Activated T-cell treated with anti-CD3 and anti-CD28 coated beads, Interleukin-2, amount 50 U/mL, for 24 hours (primary cell): ENCODE results near the gene KIF18B.

Experiments used
- DNase-seq: peaks from one replicate; pipeline ENCODE4 v3.0.0-alpha.2; 2020
- H3K27ac Mint-ChIP-seq: 2 replicates; pipeline ENCODE4 v1.8.0; 2020; ENCODE audit warnings: mild to moderate bottlenecking, mixed read lengths
- H3K27me3 Mint-ChIP-seq: 2 replicates; pipeline ENCODE4 v1.8.0; 2020; ENCODE audit warnings: mixed read lengths
- H3K36me3 Mint-ChIP-seq: 2 replicates; pipeline ENCODE4 v1.8.0; 2020; ENCODE audit warnings: low read depth, mixed read lengths
- H3K4me1 Mint-ChIP-seq: 2 replicates; pipeline ENCODE4 v1.8.0; 2020; ENCODE audit warnings: low read depth, mixed read lengths
- H3K4me3 Mint-ChIP-seq: 2 replicates; pipeline ENCODE4 v1.8.0; 2020; ENCODE audit warnings: mild to moderate bottlenecking, moderate library complexity, mixed read lengths
- H3K9me3 Mint-ChIP-seq: 2 replicates; pipeline ENCODE4 v1.8.0; 2020; ENCODE audit warnings: mixed read lengths

Gene KIF18B

GRCh38 chr17:44947461-44948314 is at the start of gene KIF18B:
Gene KIF18B (minus strand): TSS chr17:44947773. CDS start chr17:44936344, 11,429 bp downstream.
- peak within 1 kb of the TSS; percentile 94 for H3K4me3 Mint-ChIP-seq
- H3K4me1 Mint-ChIP-seq, result peaks cover 16% of the 10 kb centered on the region
- peaks cover 6% of the 10 kb centered on the region for H3K27me3 Mint-ChIP-seq
- peak; percentile 89 for DNase-seq
- peak within 1 kb of the TSS; percentile 92 for H3K27ac Mint-ChIP-seq
- peaks cover 32% of the 10 kb centered on the region for H3K36me3 Mint-ChIP-seq
- H3K9me3 Mint-ChIP-seq, result no peaks in the 10 kb centered on the region

DNA sequence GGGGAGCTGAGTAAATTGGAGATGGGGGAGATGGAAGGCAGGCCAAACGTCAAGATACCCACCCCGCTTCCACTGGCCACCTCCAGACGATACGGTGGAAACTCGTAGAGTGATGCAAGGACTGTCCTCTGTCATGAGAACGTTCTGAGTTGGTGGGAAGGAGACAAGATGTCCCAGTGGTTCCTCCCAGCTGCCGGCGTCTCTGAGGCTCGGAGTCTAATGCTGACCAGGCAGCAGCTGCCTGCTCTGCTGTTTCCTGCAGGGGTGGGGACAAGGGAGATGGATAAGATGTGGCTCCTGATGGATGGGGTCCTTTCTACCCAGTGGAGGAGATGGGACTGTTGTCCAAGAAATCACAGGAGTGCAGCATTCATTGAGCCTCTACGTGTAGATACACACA is 48.7 kb upstream of the KIF18B start:
- Mint-ChIP-seq H3K36me3 (no peaks in the 10 kb centered on the region), H3K27me3 (peaks cover 14% of the 10 kb centered on the region), H3K4me1 (no peaks in the 10 kb centered on the region), H3K27ac (no peak overlapping the region), H3K9me3 (peaks cover 10% of the 10 kb centered on the region), H3K4me3 (no peak overlapping the region)
- DNase-seq, result no peak

DNA sequence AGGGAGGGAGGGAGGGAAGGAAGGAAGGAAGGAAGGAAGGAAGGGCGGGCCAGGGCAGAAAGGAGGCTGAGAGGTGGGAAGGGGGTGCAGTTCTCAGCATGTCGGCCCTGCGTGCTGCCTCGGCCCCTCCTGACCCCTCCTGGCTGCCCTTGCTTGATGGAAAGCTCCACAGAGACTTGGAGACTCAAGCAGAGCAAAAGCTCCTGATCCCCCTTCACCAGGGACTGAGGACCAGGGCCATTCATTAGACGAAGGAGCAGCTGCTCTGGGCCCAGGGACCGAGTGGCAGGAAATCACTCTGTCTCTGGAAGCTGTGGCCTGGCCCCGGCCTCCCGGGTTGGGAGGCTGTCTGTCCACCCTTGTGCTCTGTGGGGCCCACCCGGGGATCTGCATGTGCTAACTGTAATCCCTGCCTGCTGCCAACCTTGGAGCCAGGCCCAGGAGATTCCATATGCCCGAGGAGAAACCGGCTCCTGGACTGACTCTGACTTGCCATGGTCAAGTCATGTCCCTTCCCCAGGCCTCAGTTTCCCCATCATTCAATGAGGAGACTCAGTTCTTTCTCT is 47.9 kb upstream of the KIF18B start:
- Mint-ChIP-seq H3K27ac (no peak overlapping the region), H3K4me1 (no peaks in the 10 kb centered on the region), H3K36me3 (no peaks in the 10 kb centered on the region), H3K27me3 (peaks cover 16% of the 10 kb centered on the region), H3K4me3 (no peak overlapping the region), H3K9me3 (peaks cover 10% of the 10 kb centered on the region)
- DNase-seq, result no peak

DNA sequence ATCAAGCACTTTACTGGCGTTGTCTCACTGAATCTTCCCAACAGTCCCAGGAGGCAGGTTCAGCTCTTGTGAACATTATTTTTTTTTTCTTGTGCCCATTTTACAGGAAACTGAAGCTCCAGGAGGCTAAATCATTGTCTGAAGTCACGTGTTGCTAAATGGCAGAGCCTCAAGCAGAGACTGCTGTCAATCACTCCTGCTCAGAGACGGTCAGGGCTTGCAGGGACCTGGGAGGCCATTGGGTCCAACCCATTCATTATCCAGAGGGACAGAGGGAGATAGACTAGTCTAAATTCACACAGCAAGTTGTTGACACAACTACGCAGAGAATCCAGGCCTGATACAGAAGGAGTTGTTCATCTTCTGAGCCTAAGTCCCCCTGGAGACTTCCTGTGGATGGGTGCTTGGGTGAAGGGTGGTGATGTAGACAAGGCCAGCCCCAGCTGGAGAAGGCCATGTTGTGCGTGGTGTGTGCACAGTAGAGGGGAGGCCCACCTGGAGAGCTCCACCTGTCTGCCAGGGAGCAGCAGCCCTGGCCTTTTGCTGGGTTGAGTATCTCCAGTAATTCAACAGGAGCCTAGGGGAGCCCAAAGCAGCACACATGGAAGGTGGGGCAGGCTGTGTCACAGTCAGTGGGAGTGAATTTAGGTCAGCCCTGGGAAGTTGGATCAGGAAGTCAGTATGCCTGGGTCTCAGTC is 44.8 kb upstream of the KIF18B start:
- Mint-ChIP-seq H3K9me3 (no peaks in the 10 kb centered on the region), H3K4me1 (peaks cover 6% of the 10 kb centered on the region), H3K27me3 (peaks cover 39% of the 10 kb centered on the region), H3K4me3 (no peak overlapping the region), H3K36me3 (no peaks in the 10 kb centered on the region), H3K27ac (no peak overlapping the region)
- no peak for DNase-seq

GRCh38 chr17:44990994-44991393 is 43.4 kb upstream of the KIF18B start:
- Mint-ChIP-seq H3K9me3 (no peaks in the 10 kb centered on the region), H3K27ac (no peak overlapping the region), H3K27me3 (peaks cover 42% of the 10 kb centered on the region), H3K36me3 (no peaks in the 10 kb centered on the region), H3K4me1 (peaks cover 8% of the 10 kb centered on the region), H3K4me3 (no peak overlapping the region)
- DNase-seq, result no peak

DNA sequence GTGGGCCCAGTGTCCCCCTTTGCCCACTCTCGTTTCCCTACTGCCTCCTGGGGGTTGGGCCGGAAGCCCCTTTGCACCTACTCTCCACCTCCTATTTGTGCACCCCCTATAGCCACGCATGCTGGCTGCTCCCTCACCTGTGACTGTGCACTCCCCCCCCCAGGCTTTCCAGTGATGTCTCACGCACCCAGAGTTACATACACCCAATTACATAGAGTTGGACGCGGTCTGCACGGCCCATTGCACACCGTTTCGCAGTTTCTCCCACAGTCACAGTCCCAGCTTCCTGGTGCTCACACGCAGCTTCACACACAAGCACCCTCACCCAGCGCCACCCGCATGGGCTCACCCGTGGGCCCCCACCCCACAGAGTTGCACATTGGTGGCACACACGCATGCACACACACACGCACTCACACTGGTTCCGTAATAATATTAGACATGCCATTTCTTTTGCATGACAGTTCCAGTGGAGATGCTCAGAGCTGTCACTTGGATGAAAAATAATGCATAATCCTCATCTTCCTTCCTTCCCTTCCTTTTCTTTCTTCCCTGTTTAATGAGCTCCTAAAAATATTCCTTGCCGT is 42.1 kb upstream of the KIF18B start:
- Mint-ChIP-seq H3K36me3 (no peaks in the 10 kb centered on the region), H3K4me3 (no peak overlapping the region), H3K4me1 (peaks cover 8% of the 10 kb centered on the region), H3K27me3 (peaks cover 48% of the 10 kb centered on the region), H3K27ac (no peak overlapping the region), H3K9me3 (no peaks in the 10 kb centered on the region)
- no peak for DNase-seq

DNA sequence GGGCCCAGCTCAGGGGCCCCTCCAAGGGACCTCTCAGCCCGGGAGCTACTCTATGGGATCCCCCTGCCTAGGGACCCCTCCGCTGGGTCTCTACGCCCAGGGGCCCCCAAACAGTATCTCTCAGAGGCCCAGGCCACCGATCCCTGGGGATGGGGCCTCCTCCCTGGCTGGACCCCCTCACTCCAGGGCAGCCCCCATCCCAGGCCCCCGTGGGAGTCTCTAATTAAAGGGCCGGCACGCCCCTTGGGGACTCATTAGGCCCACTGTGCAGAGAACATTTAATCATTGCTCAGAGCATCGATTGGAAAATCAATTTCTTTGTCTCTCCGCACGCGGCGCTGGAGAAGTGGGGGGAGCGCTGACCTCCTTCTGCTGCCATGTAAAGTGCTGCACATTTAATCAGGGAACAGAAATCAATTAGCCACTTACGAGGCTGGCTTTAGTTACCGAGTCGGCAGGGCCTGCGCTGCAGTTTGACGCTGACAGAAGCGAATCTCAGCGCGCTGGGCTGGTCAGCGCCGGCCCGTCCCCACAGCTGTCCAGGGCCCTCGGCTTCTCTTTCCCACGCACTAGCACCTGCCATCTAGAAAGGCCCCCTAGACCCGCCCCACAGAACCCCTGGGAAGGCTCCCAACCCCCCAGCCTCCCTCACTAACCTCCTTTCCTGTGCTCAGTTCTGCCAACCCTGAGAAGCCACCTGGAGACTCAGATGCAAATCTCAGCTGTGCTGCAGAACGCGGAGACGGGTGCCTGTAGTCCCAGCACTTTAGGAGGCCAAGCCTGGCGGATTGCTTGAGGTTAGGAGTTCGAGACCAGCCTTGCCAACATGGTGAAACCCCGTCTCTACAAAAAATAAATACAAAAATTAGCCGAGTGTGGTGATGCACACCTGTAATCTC is 40.7 kb upstream of the KIF18B start:
- Mint-ChIP-seq H3K4me3 (no peak overlapping the region), H3K4me1 (peaks cover 8% of the 10 kb centered on the region), H3K27ac (no peak overlapping the region), H3K36me3 (no peaks in the 10 kb centered on the region), H3K27me3 (peaks cover 48% of the 10 kb centered on the region), H3K9me3 (no peaks in the 10 kb centered on the region)
- no peak for DNase-seq

GRCh38 chr17:44983563-44983962 is 36.0 kb upstream of the KIF18B start:
- peaks cover 8% of the 10 kb centered on the region for H3K4me1 Mint-ChIP-seq
- H3K4me3 Mint-ChIP-seq, result no peak overlapping the region
- H3K27ac Mint-ChIP-seq, result no peak overlapping the region
- no peaks in the 10 kb centered on the region for H3K36me3 Mint-ChIP-seq
- H3K9me3 Mint-ChIP-seq, result no peaks in the 10 kb centered on the region
- no peak for DNase-seq
- H3K27me3 Mint-ChIP-seq, result peaks cover 42% of the 10 kb centered on the region

GRCh38 chr17:44982113-44982702 is 34.6 kb upstream of the KIF18B start:
- Mint-ChIP-seq H3K36me3 (no peaks in the 10 kb centered on the region), H3K9me3 (no peaks in the 10 kb centered on the region), H3K4me1 (peaks cover 1% of the 10 kb centered on the region), H3K4me3 (no peak overlapping the region), H3K27me3 (peaks cover 35% of the 10 kb centered on the region), H3K27ac (no peak overlapping the region)
- no peak for DNase-seq

- no peaks in the 10 kb centered on the region for H3K9me3 Mint-ChIP-seq
- H3K4me3 Mint-ChIP-seq, result no peak overlapping the region
- peaks cover 28% of the 10 kb centered on the region for H3K27me3 Mint-ChIP-seq
- no peak overlapping the region for H3K27ac Mint-ChIP-seq
- H3K4me1 Mint-ChIP-seq, result no peaks in the 10 kb centered on the region
- H3K36me3 Mint-ChIP-seq, result no peaks in the 10 kb centered on the region
- DNase-seq, result no peak
Measured at GRCh38 chr17:44981221-44981968, 33.8 kb upstream of the KIF18B start.

DNA sequence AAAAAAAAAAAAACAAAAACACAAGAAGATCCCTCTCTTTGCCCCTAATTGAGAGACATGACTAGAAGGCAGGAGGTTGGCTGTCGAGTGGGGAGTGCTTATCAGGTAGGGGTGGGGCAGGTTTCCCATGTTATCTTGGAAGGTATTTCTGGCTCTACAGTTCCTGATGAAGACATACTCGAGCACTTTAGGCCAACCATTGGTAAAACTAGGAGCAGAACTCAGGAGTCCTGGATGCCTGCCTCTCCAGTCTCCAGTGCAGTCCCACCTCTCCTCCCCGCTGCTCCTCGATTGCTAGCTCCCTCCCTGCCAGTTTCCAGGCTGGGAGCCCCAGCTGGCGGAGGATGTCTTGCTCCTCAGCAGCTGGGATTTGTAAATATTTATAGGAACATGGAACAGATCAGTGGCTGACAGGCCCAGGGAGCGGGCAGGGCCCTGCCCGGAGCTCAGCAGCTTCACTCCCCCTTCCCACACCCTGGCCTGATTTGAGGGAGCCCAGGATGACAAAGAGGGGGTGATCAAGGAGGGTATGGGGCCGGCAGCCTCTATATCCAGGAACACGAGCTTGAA is 31.9 kb upstream of the KIF18B start:
- peaks cover 24% of the 10 kb centered on the region for H3K27me3 Mint-ChIP-seq
- no peaks in the 10 kb centered on the region for H3K9me3 Mint-ChIP-seq
- H3K4me1 Mint-ChIP-seq, result no peaks in the 10 kb centered on the region
- no peak overlapping the region for H3K27ac Mint-ChIP-seq
- DNase-seq, result no peak
- no peak overlapping the region for H3K4me3 Mint-ChIP-seq
- no peaks in the 10 kb centered on the region for H3K36me3 Mint-ChIP-seq

- H3K9me3 Mint-ChIP-seq, result no peaks in the 10 kb centered on the region
- no peak overlapping the region for H3K4me3 Mint-ChIP-seq
- no peak for DNase-seq
- H3K27ac Mint-ChIP-seq, result no peak overlapping the region
- no peaks in the 10 kb centered on the region for H3K4me1 Mint-ChIP-seq
- H3K36me3 Mint-ChIP-seq, result no peaks in the 10 kb centered on the region
- H3K27me3 Mint-ChIP-seq, result peaks cover 27% of the 10 kb centered on the region
Measured at GRCh38 chr17:44978807-44979206, 31.2 kb upstream of the KIF18B start.
